ENCODE data around the gene GID8. TPM values are rescaled to one million over a fixed set of nuclear protein-coding genes. Genes with fewer than 3 reads are reported as not detected.

The GID8 gene
- total RNA-seq, 1 donor from 2014 or later, result 69.2 TPM

DNA sequence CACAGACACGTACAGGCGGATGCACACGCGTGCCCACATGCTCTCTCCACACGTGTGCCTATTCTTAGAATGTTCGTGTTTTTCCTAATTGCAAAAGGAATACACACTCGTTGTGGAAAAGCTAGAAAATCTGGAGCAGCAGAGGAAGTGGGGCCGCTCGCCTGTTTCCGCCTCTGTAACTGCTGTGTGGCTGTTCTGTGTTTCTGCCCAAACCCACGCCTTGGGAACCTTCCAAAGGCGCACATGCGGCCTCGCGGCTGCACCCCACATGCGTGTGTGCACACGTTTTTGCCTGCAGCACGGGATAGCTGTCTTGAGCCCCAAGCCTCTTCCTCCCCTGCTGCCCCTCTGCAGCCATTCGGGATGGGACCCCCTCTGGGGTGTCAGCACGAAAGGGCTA, 26.8 kb downstream of the GID8 start:
- TF ChIP-seq, protein P1, sequence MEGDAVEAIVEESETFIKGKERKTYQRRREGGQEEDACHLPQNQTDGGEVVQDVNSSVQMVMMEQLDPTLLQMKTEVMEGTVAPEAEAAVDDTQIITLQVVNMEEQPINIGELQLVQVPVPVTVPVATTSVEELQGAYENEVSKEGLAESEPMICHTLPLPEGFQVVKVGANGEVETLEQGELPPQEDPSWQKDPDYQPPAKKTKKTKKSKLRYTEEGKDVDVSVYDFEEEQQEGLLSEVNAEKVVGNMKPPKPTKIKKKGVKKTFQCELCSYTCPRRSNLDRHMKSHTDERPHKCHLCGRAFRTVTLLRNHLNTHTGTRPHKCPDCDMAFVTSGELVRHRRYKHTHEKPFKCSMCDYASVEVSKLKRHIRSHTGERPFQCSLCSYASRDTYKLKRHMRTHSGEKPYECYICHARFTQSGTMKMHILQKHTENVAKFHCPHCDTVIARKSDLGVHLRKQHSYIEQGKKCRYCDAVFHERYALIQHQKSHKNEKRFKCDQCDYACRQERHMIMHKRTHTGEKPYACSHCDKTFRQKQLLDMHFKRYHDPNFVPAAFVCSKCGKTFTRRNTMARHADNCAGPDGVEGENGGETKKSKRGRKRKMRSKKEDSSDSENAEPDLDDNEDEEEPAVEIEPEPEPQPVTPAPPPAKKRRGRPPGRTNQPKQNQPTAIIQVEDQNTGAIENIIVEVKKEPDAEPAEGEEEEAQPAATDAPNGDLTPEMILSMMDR (IDR thresholded peaks at IDR 0.05; ENCODE audit: insufficient read depth, low read length, severe bottlenecking), result no peak
- H3K36me3 ChIP-seq (ENCODE audit: control insufficient read depth, insufficient read depth, low read length), result no peaks in the 10 kb centered on the region
- FAIRE-seq (no peak), DNase-seq (ENCODE audit: low read depth) (no peak)
- H3K4me3 ChIP-seq (ENCODE audit: low read depth, low read length), result no peak overlapping the region
- peaks cover 2% of the 10 kb centered on the region for H3K27me3 ChIP-seq (ENCODE audit: control insufficient read depth, insufficient read depth, low read length)

DNA sequence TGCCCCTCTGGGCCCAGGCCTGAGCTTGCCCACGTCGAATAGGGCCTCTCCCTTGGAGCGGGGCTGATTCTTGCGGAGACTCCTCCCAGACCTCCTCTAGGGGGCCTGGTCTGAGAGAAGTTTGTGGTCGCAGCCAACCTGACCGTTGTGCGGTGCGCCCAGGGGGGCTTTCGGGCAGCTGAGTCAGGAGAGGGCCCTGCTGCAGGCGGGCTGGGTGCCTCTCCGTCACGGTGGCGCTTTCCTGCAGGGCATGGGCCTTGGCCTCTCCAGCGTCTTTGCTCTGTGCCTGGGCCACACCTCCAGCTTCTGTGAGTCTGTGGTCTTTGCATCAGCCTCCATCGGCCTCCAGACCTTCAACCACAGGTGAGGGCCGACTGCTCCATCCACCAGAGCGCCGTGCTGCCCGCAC, 27.4 kb downstream of the GID8 start:
- TF ChIP-seq, protein P1 (IDR thresholded peaks at IDR 0.05; ENCODE audit: insufficient read depth, low read length, severe bottlenecking), result no peak
- H3K27me3 ChIP-seq (ENCODE audit: control insufficient read depth, insufficient read depth, low read length), result peaks cover 3% of the 10 kb centered on the region
- H3K36me3 ChIP-seq (ENCODE audit: control insufficient read depth, insufficient read depth, low read length), result no peaks in the 10 kb centered on the region
- FAIRE-seq, result no peak
- no peak for DNase-seq (ENCODE audit: low read depth)
- no peak overlapping the region for H3K4me3 ChIP-seq (ENCODE audit: low read depth, low read length)

DNA sequence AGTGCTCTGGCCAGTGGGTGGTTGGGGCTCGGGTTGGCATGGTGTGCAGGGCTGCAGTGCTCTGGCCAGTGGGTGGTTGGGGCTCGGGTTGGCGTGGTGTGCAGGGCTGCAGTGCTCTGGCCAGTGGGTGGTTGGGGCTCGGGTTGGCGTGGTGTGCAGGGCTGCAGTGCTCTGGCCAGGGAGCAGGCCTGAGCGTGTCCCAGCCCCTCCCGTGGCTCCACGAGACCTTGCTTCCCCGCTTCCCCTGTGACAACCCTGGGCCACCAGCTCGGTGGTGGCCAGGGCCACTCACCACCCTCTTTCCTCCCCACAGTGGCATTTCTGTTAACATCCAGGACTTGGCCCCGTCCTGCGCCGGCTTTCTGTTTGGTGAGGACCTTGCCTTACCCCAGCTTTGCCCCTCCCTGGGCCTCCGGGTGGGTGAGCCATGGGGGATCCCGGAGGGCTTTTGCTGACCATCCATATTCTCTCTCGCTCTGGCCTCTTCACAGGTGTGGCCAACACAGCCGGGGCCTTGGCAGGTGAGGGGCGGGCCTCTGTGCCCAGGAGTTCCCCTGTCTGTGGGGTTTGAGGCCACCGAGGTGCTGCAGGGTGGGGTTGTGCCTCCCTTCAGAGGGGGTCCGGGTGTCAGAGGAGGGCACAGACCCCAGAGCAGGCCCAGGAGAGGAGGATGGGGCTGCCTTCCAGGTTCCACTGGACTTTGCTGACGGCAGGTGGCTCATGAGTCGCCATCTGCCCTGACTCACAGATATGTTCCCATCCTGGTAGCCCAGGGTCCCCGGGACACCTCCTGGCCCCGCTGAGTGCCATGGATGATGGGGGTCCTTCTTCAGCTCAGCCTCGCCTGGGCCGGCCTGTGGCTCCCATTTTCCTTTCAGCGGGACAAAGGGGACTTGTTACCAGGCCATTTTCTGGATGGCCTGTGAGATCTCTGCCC, 28.5 kb downstream of the GID8 start:
- DNase-seq (ENCODE audit: low read depth), result no peak
- FAIRE-seq, result no peak
- TF ChIP-seq, protein P1 (IDR thresholded peaks at IDR 0.05; ENCODE audit: insufficient read depth, low read length, severe bottlenecking), result no peak
- Histone ChIP-seq H3K27me3 (ENCODE audit: control insufficient read depth, insufficient read depth, low read length) (peaks cover 3% of the 10 kb centered on the region), H3K36me3 (ENCODE audit: control insufficient read depth, insufficient read depth, low read length) (no peaks in the 10 kb centered on the region), H3K4me3 (ENCODE audit: low read depth, low read length) (no peak overlapping the region)

DNA sequence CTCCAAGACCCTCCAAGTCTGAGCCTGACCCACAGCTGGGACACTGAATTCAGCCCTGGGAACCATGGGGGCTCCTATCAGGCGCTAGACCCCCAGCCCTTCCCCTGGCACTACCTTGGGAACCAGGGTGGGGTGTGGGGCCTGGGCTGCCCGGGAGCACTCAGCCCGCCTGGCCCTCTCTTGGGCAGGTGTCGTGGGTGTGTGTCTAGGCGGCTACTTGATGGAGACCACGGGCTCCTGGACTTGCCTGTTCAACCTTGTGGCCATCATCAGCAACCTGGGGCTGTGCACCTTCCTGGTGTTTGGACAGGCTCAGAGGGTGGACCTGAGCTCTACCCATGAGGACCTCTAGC, 29.2 kb downstream of the GID8 start:
- DNase-seq (ENCODE audit: low read depth) (no peak), FAIRE-seq (no peak)
- TF ChIP-seq, protein P1 (IDR thresholded peaks at IDR 0.05; ENCODE audit: insufficient read depth, low read length, severe bottlenecking), result no peak
- Histone ChIP-seq H3K36me3 (ENCODE audit: control insufficient read depth, insufficient read depth, low read length) (no peaks in the 10 kb centered on the region), H3K4me3 (ENCODE audit: low read depth, low read length) (no peak overlapping the region), H3K27me3 (ENCODE audit: control insufficient read depth, insufficient read depth, low read length) (peaks cover 3% of the 10 kb centered on the region)

DNA sequence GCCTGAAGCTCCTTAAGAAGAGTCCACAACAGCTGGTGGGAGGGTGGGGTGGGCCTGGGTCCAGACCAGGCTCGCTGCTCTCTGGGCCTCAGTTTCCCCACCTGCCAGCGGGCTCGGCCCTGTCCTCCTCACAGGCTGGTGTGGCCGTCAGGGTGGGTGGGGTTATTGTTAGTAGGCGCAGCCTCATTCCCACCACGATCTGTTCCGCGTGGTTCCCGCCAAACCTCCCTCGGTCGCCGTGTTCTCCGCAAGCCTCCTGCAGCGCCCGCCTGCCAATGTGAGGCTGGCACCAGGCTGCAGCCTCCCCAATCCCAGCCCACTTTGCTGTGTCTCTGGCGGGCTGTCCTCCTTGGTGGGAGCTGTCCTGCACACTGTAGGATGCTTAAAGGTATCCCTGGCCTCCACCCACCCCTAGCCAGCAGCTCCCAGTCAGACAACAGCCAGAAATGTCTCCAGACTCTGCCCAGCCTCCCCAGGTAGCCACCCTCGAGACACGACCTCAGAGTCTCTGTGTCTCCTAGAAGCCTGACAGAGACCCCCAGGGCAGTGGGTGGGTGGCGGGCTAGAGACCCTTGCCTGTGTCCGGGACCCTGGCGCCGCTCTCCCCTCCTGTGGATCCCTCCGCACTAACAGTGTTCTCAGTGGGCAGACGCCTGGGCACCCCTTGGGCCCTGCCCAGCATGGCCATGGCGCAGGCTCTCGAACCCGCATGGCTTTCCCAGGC, 29.8 kb downstream of the GID8 start:
- H3K27me3 ChIP-seq (ENCODE audit: control insufficient read depth, insufficient read depth, low read length), result peaks cover 5% of the 10 kb centered on the region
- no peak for DNase-seq (ENCODE audit: low read depth)
- H3K4me3 ChIP-seq (ENCODE audit: low read depth, low read length), result no peak overlapping the region
- FAIRE-seq, result no peak
- TF ChIP-seq, protein P1 (IDR thresholded peaks at IDR 0.05; ENCODE audit: insufficient read depth, low read length, severe bottlenecking), result no peak
- H3K36me3 ChIP-seq (ENCODE audit: control insufficient read depth, insufficient read depth, low read length), result no peaks in the 10 kb centered on the region

Data from bronchial epithelial cell (primary cell).